IMR-90 (cell line): Measurements from ENCODE around the gene PHAF1. TPM values are rescaled to one million over a fixed set of nuclear protein-coding genes. Genes with fewer than 3 reads are reported as not detected.

ENCODE experiments used
- ATAC-seq: fragments of 200-7000 bp; cut with Tn5 transposase; 2 replicates; pipeline ENCODE4 v1.9.1; 2020; ENCODE audit warnings: low read depth, mild to moderate bottlenecking, moderate library complexity
- BruUV-seq: library from RNA; stranded (reverse); fragments of 400-500 nt; replicated peaks from 2 replicates; lab custom pipeline; 2021; lab: Mats Ljungman, UMichigan
- CTCF ChIA-PET: fragments of 300-600 bp; formaldehyde crosslinking; extraction: SDS; loops from one replicate; lab custom pipeline; 2021; ENCODE audit warnings: antibody characterized with exemption; lab: Yijun Ruan, JAX
- POLR2A ChIA-PET: fragments of 300-600 bp; sonication (Branson Sonifier 250); formaldehyde crosslinking; loops from one replicate; lab custom pipeline; 2022; ENCODE audit warnings: antibody characterized with exemption; ENCODE audit not compliant: unreplicated experiment; lab: Charles Lee
- DNase-seq: peaks from one replicate; pipeline ENCODE4 v3.0.0; 2013
- H2AFZ ChIP-seq: replicated peaks from 2 replicates; pipeline ENCODE3; 2013; ENCODE audit warnings: low read length, mild to moderate bottlenecking; ENCODE audit not compliant: poor library complexity
- H2AK5ac ChIP-seq: 2 replicates; pipeline ENCODE4 v1.6.1; 2013; ENCODE audit warnings: low read depth, low read length, inconsistent platforms
- H2AK9ac ChIP-seq: replicated peaks from 2 replicates; pipeline ENCODE3; 2013; ENCODE audit warnings: mild to moderate bottlenecking, low read depth, low read length, moderate library complexity; ENCODE audit not compliant: poor library complexity
- H2BK120ac ChIP-seq: 2 replicates; pipeline ENCODE4 v1.6.1; 2013; ENCODE audit warnings: low read depth, low read length, inconsistent platforms
- H2BK15ac ChIP-seq: 3 replicates; pipeline ENCODE4 v1.6.1; 2013; ENCODE audit warnings: low read depth, low read length, inconsistent platforms
- H2BK20ac ChIP-seq: 2 replicates; pipeline ENCODE4 v1.6.1; 2013; ENCODE audit warnings: low read depth, mild to moderate bottlenecking, inconsistent platforms, low read length, moderate library complexity
- H2BK5ac ChIP-seq: 2 replicates; pipeline ENCODE4 v1.6.1; 2013; ENCODE audit warnings: mild to moderate bottlenecking, low read depth, low read length, inconsistent platforms; ENCODE audit not compliant: poor library complexity, severe bottlenecking
- H3K14ac ChIP-seq: replicated peaks from 2 replicates; pipeline ENCODE4 v1.6.1; 2013; ENCODE audit warnings: low read depth, low read length, inconsistent platforms
- H3K18ac ChIP-seq: 2 replicates; pipeline ENCODE4 v1.6.1; 2013; ENCODE audit warnings: low read depth, low read length, control low read depth
- H3K23ac ChIP-seq: 2 replicates; pipeline ENCODE4 v1.6.1; 2013; ENCODE audit warnings: low read depth, low read length, inconsistent platforms
- H3K27ac ChIP-seq: 2 replicates; pipeline ENCODE4 v1.5.1; 2013; ENCODE audit warnings: mild to moderate bottlenecking, control low read depth, low read length; ENCODE audit not compliant: insufficient read depth
- H3K27me3 ChIP-seq: 2 replicates; pipeline ENCODE4 v1.6.1; 2013; ENCODE audit warnings: low read length; ENCODE audit not compliant: control insufficient read depth, insufficient read depth
- H3K36me3 ChIP-seq: 2 replicates; pipeline ENCODE4 v1.6.1; 2013; ENCODE audit warnings: low read length, mixed read lengths; ENCODE audit not compliant: control insufficient read depth, insufficient read depth
- H3K4ac ChIP-seq: 2 replicates; pipeline ENCODE4 v1.6.1; 2013; ENCODE audit warnings: low read depth, low read length, inconsistent platforms
- H3K4me1 ChIP-seq: 2 replicates; pipeline ENCODE4 v1.6.1; 2013; ENCODE audit warnings: low read length, mixed read lengths; ENCODE audit not compliant: control insufficient read depth, insufficient read depth
- H3K4me2 ChIP-seq: 2 replicates; pipeline ENCODE4 v1.6.1; 2013; ENCODE audit warnings: low read depth, mild to moderate bottlenecking, control low read depth, low read length, moderate library complexity
- H3K4me3 ChIP-seq: 2 replicates; pipeline ENCODE4 v1.5.1; 2013; ENCODE audit warnings: low read depth, mild to moderate bottlenecking, control low read depth, low read length, moderate library complexity; ENCODE audit not compliant: insufficient read depth
- H3K56ac ChIP-seq: 2 replicates; pipeline ENCODE4 v1.6.1; 2013; ENCODE audit warnings: low read length, inconsistent platforms; ENCODE audit not compliant: insufficient read depth; ENCODE audit errors: extremely low read depth
- H3K79me1 ChIP-seq, 2 experiments: 2 replicates each; pipeline ENCODE4 v1.6.1; 2013; ENCODE audit warnings: low read length in 2 of 2, inconsistent platforms in 1 of 2, low read depth in 1 of 2
- H3K9ac ChIP-seq: 2 replicates; pipeline ENCODE4 v1.6.1; 2013; ENCODE audit warnings: low read depth, low read length, control low read depth
- H3K9me1 ChIP-seq: 2 replicates; pipeline ENCODE4 v1.6.1; 2013; ENCODE audit warnings: low read length, inconsistent platforms; ENCODE audit not compliant: insufficient read depth
- H3K9me3 ChIP-seq: 2 replicates; pipeline ENCODE4 v1.6.1; 2013; ENCODE audit warnings: low read length; ENCODE audit not compliant: control insufficient read depth, insufficient read depth
- H4K20me1 ChIP-seq: 2 replicates; pipeline ENCODE4 v1.6.1; 2013; ENCODE audit warnings: low read length, inconsistent platforms; ENCODE audit not compliant: insufficient read depth
- H4K5ac ChIP-seq: 2 replicates; pipeline ENCODE4 v1.6.1; 2013; ENCODE audit warnings: mild to moderate bottlenecking, low read depth, low read length, control low read depth
- H4K8ac ChIP-seq, 2 experiments: 2 replicates each; pipeline ENCODE4 v1.6.1; 2013; ENCODE audit warnings: low read depth in 2 of 2, low read length in 2 of 2, control low read depth in 1 of 2, inconsistent platforms in 1 of 2
- H4K91ac ChIP-seq: 2 replicates; pipeline ENCODE4 v1.6.1; 2013; ENCODE audit warnings: low read depth, low read length, inconsistent platforms; ENCODE audit not compliant: insufficient read depth
- BHLHE40 ChIP-seq: fragments of 150-350 bp; IDR thresholded peaks from 2 replicates; pipeline ENCODE4 v1.6.1; 2016; ENCODE audit warnings: mild to moderate bottlenecking, low read depth, low read length
- CEBPB ChIP-seq: IDR thresholded peaks from 2 replicates; pipeline ENCODE4 v1.6.1; 2012; ENCODE audit warnings: low read depth, low read length, improper control_type of control experiment
- CTCF ChIP-seq: conservative IDR thresholded peaks from 2 replicates; pipeline ENCODE4 v1.5.1; 2012; ENCODE audit warnings: mild to moderate bottlenecking, low read depth, low read length, improper control_type of control experiment
- ELK1 ChIP-seq: fragments of 150-350 bp; IDR thresholded peaks from 2 replicates; pipeline ENCODE4 v1.6.1; 2016; ENCODE audit warnings: low read depth, mild to moderate bottlenecking, low read length, moderate library complexity, borderline replicate concordance
- FOS ChIP-seq: fragments of 150-350 bp; IDR thresholded peaks from 2 replicates; pipeline ENCODE4 v1.6.1; 2016; ENCODE audit warnings: low read depth, low read length
- MAFK ChIP-seq: IDR thresholded peaks from 2 replicates; pipeline ENCODE4 v1.6.1; 2012; ENCODE audit warnings: low read depth, low read length, improper control_type of control experiment
- MAZ ChIP-seq: IDR thresholded peaks from 2 replicates; pipeline ENCODE4 v1.6.1; 2012; ENCODE audit warnings: low read depth, mild to moderate bottlenecking, low read length, improper control_type of control experiment, moderate library complexity, borderline replicate concordance
- MXI1 ChIP-seq: IDR thresholded peaks from 2 replicates; pipeline ENCODE4 v1.6.1; 2012; ENCODE audit warnings: low read depth, mild to moderate bottlenecking, low read length, moderate library complexity, borderline replicate concordance
- NFE2L2 ChIP-seq: fragments of 150-350 bp; IDR thresholded peaks from 2 replicates; pipeline ENCODE4 v1.6.1; 2016; ENCODE audit warnings: low read depth, mild to moderate bottlenecking, low read length
- RCOR1 ChIP-seq: IDR thresholded peaks from 2 replicates; pipeline ENCODE4 v1.6.1; 2012; ENCODE audit warnings: mild to moderate bottlenecking, low read length, improper control_type of control experiment; ENCODE audit not compliant: insufficient replicate concordance
- SMC3 ChIP-seq: fragments of 150-350 bp; IDR thresholded peaks from 2 replicates; pipeline ENCODE4 v1.6.1; 2016; ENCODE audit warnings: low read depth, mild to moderate bottlenecking, antibody characterized with exemption, low read length, moderate library complexity
- USF2 ChIP-seq: fragments of 150-350 bp; IDR thresholded peaks from 2 replicates; pipeline ENCODE4 v1.6.1; 2017; ENCODE audit warnings: mild to moderate bottlenecking, antibody characterized with exemption, low read length, low read depth
- WGBS, 2 experiments: methylation state at CpG; one replicate each; pipeline versions ENCODE4 v1.1.5 to v1.1.7; 2013; ENCODE audit warnings: missing lambda C conversion rate in 2 of 2; ENCODE audit not compliant: insufficient read length in 1 of 2; ENCODE audit errors: extremely low coverage in 2 of 2; 5-methylcytosine and 5-hydroxymethylcytosine counted together
- dilution Hi-C: fragments of 300-500 bp; cut with HindIII; formaldehyde crosslinking; loops from one replicate; pipeline ENCODE4 v1.14.3; 2018; ENCODE audit warnings: low sequenced_read_pairs; ENCODE audit not compliant: unreplicated experiment
- in situ Hi-C: fragments of 300-500 bp; cut with MboI; formaldehyde crosslinking; loops from 3 replicates; pipeline ENCODE4 v1.14.3; 2019; ENCODE audit warnings: low sequenced_read_pairs, inconsistent platforms, mixed read lengths
- intact Hi-C: fragments of 100-400 bp; cut with micrococcal nuclease; formaldehyde crosslinking; loops from 2 replicates; pipeline ENCODE4 v1.10.0; 2022
- polyA plus RNA-seq, 3 experiments: library from polyadenylated mRNA; depleted of rRNA; stranded (reverse); fragments of >200 nt; gene quantifications; 2 replicates each; pipeline ENCODE4 v1.2.3, GENCODE V29; 2012; ENCODE audit warnings: low replicate concordance in 1 of 3
- total RNA-seq: library from RNA; depleted of rRNA; stranded (reverse); fragments of >200 nt; gene quantifications from 2 replicates; pipeline ENCODE4 v1.2.3, GENCODE V29; 2012

PHAF1 gene
- total and polyA plus RNA-seq, 2 of the 4 experiments (the other 2 are of a cell fraction), result 14.0 to 19.8 TPM

- Histone ChIP-seq H3K9ac (peak within 1 kb of the TSS; percentile 86), H3K4ac (peak within 1 kb of the TSS; percentile 94), H4K5ac (peak within 1 kb of the TSS; percentile 84), H3K36me3 (peaks cover 6% of the 10 kb centered on the region; the same call in 1 of the 2 replicates), H4K8ac (peak within 1 kb of the TSS; percentile 77 to 96), H3K9me1 (peaks cover 20% of the 10 kb centered on the region), H3K4me1 (peaks cover 29% of the 10 kb centered on the region), H2BK120ac (peak within 1 kb of the TSS; percentile 81), H3K79me1 (peaks cover 9 to 38% of the 10 kb centered on the region in 2 experiments; a peak in 3 of 4 replicates), H3K4me2 (peak within 1 kb of the TSS; percentile 74), H2AK5ac (peak within 1 kb of the TSS; percentile 99), H2AFZ (peak within 1 kb of the TSS; percentile 98), H3K27ac (peak within 1 kb of the TSS; percentile 80), H2BK5ac (peak within 1 kb of the TSS; percentile 93), H3K4me3 (peak within 1 kb of the TSS; percentile 44), H4K20me1 (0 out of 2 replicates have a peak, but pooled peaks cover 4% of the 10 kb centered on the region), H4K91ac (peak within 1 kb of the TSS; percentile 98), H3K56ac (peak within 1 kb of the TSS; percentile 72), H3K27me3 (peaks cover 9% of the 10 kb centered on the region; the same call in 1 of the 2 replicates), H2BK20ac (peak within 1 kb of the TSS; percentile 82), H2AK9ac (peak within 1 kb of the TSS; percentile 99), H3K23ac (peak within 1 kb of the TSS; percentile 97), H3K18ac (peak within 1 kb of the TSS; percentile 84), H3K9me3 (no peaks in the 10 kb centered on the region), H3K14ac (peak within 1 kb of the TSS; percentile 89), H2BK15ac (peak within 1 kb of the TSS; percentile 87)
- no TSS peak for BruUV-seq
- POLR2A ChIA-PET, result interaction anchor here (0.7 kb wide), 1 partner anchor 34 kb away, joined by 7 read pairs; no protein-coding TSS in a partner anchor
- dilution Hi-C loops (no loop called here), intact Hi-C loops (no loop called here), in situ Hi-C loops (no loop called here)
- CTCF ChIA-PET, result interaction anchor here (0.6 to 1.5 kb wide), 6 partner anchors 10 to 550 kb away, joined by 3 to 6 read pairs (median 4); no protein-coding TSS in a partner anchor
- WGBS, 2 experiments, result 7% methylated on average over 11 of the region's 50 CpGs; no CpG with 5 or more reads in 1 of the 2 experiments
- peak; percentile 76 for DNase-seq
- ATAC-seq, result peak; percentile 73
- TF ChIP-seq BHLHE40 (no peak), NFE2L2 (peak; percentile 87), MXI1 (no peak), FOS (no peak), CTCF (peak; percentile 22; the same call in 1 of the 2 replicates), ELK1 (no peak), USF2 (no peak), RCOR1 (no peak), SMC3 (0 out of 2 replicates have a peak, but pooled peaks have one; percentile 9), CEBPB (no peak), MAFK (peak; percentile 8; the same call in 1 of the 2 replicates), MAZ (peak; percentile 61; the same call in 1 of the 2 replicates)
These were observed 60.6 kb downstream of the PHAF1 start, which contains the start of gene NOL3 for GRCh38 chr16:67170168-67170948. Gene NOL3 (plus strand): TSS chr16:67170538.
